ENCODE data around the gene GRIN3A.

Gene GRIN3A

DNA sequence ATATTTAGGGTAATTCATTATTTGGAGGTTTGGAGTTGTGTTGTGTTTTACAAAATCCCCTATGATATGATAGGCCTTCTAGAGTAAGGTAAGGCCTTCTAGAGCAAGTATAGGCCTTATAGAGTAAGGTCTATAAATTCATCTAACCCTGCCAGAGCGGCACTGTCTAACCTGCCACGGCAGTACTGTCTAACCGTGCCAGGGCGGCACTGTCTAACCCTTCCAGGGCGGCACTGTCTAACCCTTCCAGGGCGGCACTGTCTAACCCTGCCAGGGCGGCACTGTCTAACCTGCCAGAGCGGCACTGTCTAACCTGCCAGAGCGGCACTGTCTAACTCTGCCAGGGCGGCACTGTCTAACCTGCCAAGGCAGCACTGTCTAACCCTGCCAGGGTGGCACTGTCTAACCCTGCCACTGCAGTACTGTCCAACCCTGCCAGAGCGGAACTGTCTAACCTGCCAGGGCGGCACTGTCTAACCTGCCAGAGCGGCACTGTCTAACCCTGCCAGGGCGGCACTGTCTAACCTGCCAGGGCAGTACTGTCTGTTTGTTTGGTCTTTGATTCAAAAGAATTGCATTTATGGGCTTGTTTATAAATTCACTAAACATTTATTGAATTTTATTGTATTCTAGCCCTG is 195.2 kb downstream of the GRIN3A start:
- H3K4me3 ChIP-seq (ENCODE audit: low read depth, low read length): no peak overlapping the region
- no peak for DNase-seq (ENCODE audit: low read depth)

DNA sequence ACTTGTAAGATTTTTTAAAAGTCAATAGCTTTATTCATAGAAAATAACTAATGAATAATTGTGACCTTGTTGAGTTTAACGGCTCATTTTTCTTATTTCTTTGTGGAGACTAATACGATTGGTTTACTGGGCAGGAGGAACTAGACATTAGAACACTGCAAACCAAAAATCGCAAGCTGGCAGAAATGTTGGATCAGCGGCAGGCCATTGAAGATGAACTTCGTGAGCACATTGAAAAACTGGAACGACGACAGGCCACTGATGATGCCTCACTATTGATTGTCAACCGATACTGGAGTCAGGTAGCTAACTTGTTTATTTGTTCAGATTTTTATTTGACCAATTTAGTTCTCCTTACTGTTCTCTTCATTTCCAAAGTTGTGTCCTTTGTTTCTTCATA is 198.4 kb downstream of the GRIN3A start:
- TF ChIP-seq, protein P1, sequence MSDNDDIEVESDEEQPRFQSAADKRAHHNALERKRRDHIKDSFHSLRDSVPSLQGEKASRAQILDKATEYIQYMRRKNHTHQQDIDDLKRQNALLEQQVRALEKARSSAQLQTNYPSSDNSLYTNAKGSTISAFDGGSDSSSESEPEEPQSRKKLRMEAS (IDR thresholded peaks at IDR 0.05; ENCODE audit: low read depth, low read length): no peak
- TF ChIP-seq MYC (IDR thresholded peaks at IDR 0.05; ENCODE audit: low read depth, low read length) (no peak), POLR2A (IDR thresholded peaks at IDR 0.05; ENCODE audit: extremely low read depth, insufficient read length) (no peak)
- TF ChIP-seq, protein P2, sequence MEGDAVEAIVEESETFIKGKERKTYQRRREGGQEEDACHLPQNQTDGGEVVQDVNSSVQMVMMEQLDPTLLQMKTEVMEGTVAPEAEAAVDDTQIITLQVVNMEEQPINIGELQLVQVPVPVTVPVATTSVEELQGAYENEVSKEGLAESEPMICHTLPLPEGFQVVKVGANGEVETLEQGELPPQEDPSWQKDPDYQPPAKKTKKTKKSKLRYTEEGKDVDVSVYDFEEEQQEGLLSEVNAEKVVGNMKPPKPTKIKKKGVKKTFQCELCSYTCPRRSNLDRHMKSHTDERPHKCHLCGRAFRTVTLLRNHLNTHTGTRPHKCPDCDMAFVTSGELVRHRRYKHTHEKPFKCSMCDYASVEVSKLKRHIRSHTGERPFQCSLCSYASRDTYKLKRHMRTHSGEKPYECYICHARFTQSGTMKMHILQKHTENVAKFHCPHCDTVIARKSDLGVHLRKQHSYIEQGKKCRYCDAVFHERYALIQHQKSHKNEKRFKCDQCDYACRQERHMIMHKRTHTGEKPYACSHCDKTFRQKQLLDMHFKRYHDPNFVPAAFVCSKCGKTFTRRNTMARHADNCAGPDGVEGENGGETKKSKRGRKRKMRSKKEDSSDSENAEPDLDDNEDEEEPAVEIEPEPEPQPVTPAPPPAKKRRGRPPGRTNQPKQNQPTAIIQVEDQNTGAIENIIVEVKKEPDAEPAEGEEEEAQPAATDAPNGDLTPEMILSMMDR (IDR thresholded peaks at IDR 0.05; ENCODE audit: low read depth, low read length): no peak
- no peak for DNase-seq (ENCODE audit: low read depth)
- no peak overlapping the region for H3K4me3 ChIP-seq (ENCODE audit: low read depth, low read length)

More for the DNA sequence above, 195.2 kb downstream of the GRIN3A start:
- TF ChIP-seq, protein P1 (IDR thresholded peaks at IDR 0.05; ENCODE audit: low read depth, low read length): no peak
- TF ChIP-seq MYC (IDR thresholded peaks at IDR 0.05; ENCODE audit: low read depth, low read length): no peak
- TF ChIP-seq, protein P2 (IDR thresholded peaks at IDR 0.05; ENCODE audit: low read depth, low read length): no peak
- TF ChIP-seq POLR2A (IDR thresholded peaks at IDR 0.05; ENCODE audit: extremely low read depth, insufficient read length): no peak

DNA sequence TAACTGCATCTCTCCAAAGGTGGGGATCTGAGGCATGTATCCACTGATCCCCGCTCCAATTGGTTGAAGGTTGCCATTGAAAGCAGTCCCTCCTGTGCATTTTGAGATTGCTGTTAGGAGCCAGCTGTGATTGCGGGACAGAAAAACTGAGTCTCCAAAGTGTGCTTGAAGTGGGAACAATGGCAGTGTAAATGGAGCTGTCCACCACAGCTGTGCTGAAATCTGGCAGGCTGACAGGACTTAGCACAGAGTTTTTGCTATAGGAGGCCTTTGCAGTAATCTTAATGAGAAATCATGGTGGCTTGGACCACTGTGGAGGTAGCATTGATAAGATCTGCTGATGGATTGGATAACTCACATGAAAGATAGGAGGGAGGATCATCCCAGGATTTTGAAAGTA is 201.5 kb downstream of the GRIN3A start:
- no peak for TF ChIP-seq POLR2A (IDR thresholded peaks at IDR 0.05; ENCODE audit: extremely low read depth, insufficient read length)
- no peak for TF ChIP-seq MYC (IDR thresholded peaks at IDR 0.05; ENCODE audit: low read depth, low read length)
- TF ChIP-seq, protein P1 (IDR thresholded peaks at IDR 0.05; ENCODE audit: low read depth, low read length): no peak
- TF ChIP-seq, protein P2 (IDR thresholded peaks at IDR 0.05; ENCODE audit: low read depth, low read length): no peak
- DNase-seq (ENCODE audit: low read depth): peak; percentile 42
- H3K4me3 ChIP-seq (ENCODE audit: low read depth, low read length): no peak overlapping the region

DNA sequence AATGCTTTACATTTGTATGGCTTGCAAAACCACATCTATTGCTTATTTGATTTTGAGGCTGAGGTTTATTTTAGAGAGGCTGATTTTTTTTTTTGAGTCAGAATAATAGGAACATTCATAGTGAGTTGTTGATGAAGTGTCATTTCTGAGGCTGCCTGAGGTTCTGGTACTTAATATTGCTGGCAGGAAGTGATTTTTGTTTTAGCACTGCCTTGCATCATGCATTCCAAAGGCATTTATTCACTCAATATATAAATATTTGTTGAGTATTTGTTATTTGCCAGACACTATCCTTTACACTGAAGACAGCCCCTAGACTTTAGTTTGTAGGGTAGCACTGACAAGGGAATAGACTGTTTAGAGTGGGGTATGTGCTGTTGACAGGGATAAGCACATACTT is 202.1 kb downstream of the GRIN3A start:
- DNase-seq (ENCODE audit: low read depth): no peak
- TF ChIP-seq, protein P2 (IDR thresholded peaks at IDR 0.05; ENCODE audit: low read depth, low read length): no peak
- TF ChIP-seq POLR2A (IDR thresholded peaks at IDR 0.05; ENCODE audit: extremely low read depth, insufficient read length) (no peak), MYC (IDR thresholded peaks at IDR 0.05; ENCODE audit: low read depth, low read length) (no peak)
- TF ChIP-seq, protein P1 (IDR thresholded peaks at IDR 0.05; ENCODE audit: low read depth, low read length): no peak
- no peak overlapping the region for H3K4me3 ChIP-seq (ENCODE audit: low read depth, low read length)

DNA sequence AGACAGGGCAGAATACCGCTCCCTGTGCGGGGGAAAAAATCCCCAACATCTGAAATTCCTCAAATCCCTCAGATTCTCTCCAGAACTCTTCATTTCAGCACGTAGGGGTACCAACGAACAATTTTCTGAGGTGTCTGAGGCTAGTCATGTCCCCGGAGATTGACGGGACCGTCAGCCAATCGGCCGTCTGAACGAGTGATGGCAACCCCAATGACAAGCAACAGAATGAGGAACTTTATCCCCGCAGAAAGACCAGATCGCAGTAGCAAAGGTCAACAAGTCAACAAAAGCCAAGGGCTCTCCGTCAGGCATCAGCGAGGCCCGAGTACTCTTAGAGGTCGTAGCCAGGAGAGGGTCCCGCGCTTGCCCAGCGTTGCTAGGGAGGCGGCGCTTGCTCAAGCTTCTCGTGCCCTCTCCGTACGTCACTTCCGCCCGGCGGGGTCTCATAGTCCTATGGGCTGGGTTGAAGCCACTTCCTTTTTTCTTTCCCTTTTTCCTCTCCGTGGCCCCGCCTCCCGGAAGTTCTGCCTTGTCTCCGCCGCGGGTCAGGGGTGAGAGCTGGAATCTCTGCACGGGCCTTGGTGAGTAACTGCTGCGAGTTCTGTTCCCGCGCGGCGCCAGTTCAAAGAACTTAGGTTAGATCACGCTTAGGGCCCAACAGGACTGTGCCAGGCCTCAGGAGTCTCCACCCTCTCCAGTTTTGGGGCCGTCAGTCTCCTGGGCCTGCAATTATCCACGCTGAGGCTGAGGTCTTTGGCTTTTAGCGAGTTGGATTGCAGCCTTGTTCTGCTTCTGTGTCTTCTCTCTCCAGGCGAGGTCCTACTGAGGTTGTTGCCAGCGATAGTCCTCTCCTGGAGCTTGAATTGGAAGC is 204.9 kb downstream of the GRIN3A start, which contains the start of gene RNF20:
TSS of gene RNF20 (plus strand) at position 520 of the 871 bp plus-strand sequence. CDS start 1,571 bp downstream, outside the sequence.
- peak; percentile 96 for DNase-seq (ENCODE audit: low read depth)
- H3K4me3 ChIP-seq (ENCODE audit: low read depth, low read length): peak within 1 kb of the TSS; percentile 96
- TF ChIP-seq, protein P2 (IDR thresholded peaks at IDR 0.05; ENCODE audit: low read depth, low read length): no peak
- TF ChIP-seq MYC (IDR thresholded peaks at IDR 0.05; ENCODE audit: low read depth, low read length) (0 out of 2 replicates have a peak, but pooled peaks have one; percentile 23), POLR2A (IDR thresholded peaks at IDR 0.05; ENCODE audit: extremely low read depth, insufficient read length) (no peak)
- TF ChIP-seq, protein P1 (IDR thresholded peaks at IDR 0.05; ENCODE audit: low read depth, low read length): no peak

All from NB4 (cell line).